HepG2 (cell line): ENCODE results near the gene WDR45B. TPM values are rescaled to one million over a fixed set of nuclear protein-coding genes. Genes with fewer than 3 reads are reported as not detected.

Source experiments
- EHMT2 ChIP-seq: fragments of 200-600 bp; sonication (generic); IDR thresholded peaks from 2 replicates; pipeline ENCODE4 v1.7.0; 2017; ENCODE audit warnings: antibody characterized with exemption, low read depth, low read length, borderline replicate concordance
- KMT2B ChIP-seq: IDR thresholded peaks from 2 replicates; pipeline ENCODE4 v1.6.1; 2016; ENCODE audit warnings: missing genetic modification reagents, missing compliant biosample characterization
- SP140L ChIP-seq: sonication (generic); formaldehyde crosslinking; IDR thresholded peaks from 2 replicates; pipeline ENCODE4 v1.4.0; 2020; ENCODE audit warnings: missing genetic modification reagents, borderline replicate concordance
- TAF15 ChIP-seq: fragments of 200-400 bp; formaldehyde crosslinking; IDR thresholded peaks from one replicate; pipeline ENCODE4 v1.6.1; 2018; ENCODE audit warnings: mild to moderate bottlenecking, low read depth, low read length; ENCODE audit not compliant: poor library complexity, severe bottlenecking
- TBP ChIP-seq: sonication (generic); formaldehyde crosslinking; IDR thresholded peaks from 2 replicates; pipeline ENCODE4 v1.5.0; 2020; ENCODE audit warnings: missing genetic modification reagents
- TRIM24 ChIP-seq: sonication (generic); formaldehyde crosslinking; IDR thresholded peaks from 2 replicates; pipeline ENCODE4 v1.8.0; 2022; ENCODE audit warnings: mild to moderate bottlenecking, missing genetic modification reagents
- ZNF792 ChIP-seq: IDR thresholded peaks from 2 replicates; pipeline ENCODE4 v1.6.1; 2016
- polyA plus RNA-seq, 8 experiments: library from polyadenylated mRNA; depleted of rRNA in 3 of 8; stranded (reverse) in 7 of 8; unstranded in 1 of 8; fragments of >200 nt; fragmentation: Illumina TruSeq in 4 of 8; extraction: Trizol in 4 of 8; gene quantifications; 2 replicates each; pipeline versions ENCODE4 v1.2.1 to v1.2.3, GENCODE V29; 2011 to 2016; ENCODE audit warnings: low read depth in 4 of 8, missing spikeins in 1 of 8, mixed read lengths in 1 of 8; ENCODE audit not compliant: insufficient read depth in 1 of 8
- total RNA-seq, 5 experiments: library from RNA; depleted of rRNA; stranded (reverse); fragments of >200 nt; fragmentation: Illumina TruSeq; extraction: Trizol; gene quantifications; 2 replicates each; pipeline ENCODE4 v1.2.3, GENCODE V29; 2016; ENCODE audit warnings: low read depth in 1 of 5
- TF ChIP-seq, protein P1 (sequence below): sonication (generic); formaldehyde crosslinking; IDR thresholded peaks from 2 replicates; pipeline ENCODE4 v1.5.1; 2020; ENCODE audit warnings: mild to moderate bottlenecking, missing genetic modification reagents
- TF ChIP-seq, protein P2 (sequence below), 2 experiments: IDR thresholded peaks; 2 replicates each; pipeline ENCODE4 v1.6.1; 2011 to 2012; ENCODE audit warnings: low read length in 2 of 2, borderline replicate concordance in 1 of 2, low read depth in 1 of 2, mild to moderate bottlenecking in 1 of 2, moderate library complexity in 1 of 2
- TF ChIP-seq, protein P3 (sequence below): sonication (generic); formaldehyde crosslinking; IDR thresholded peaks from 2 replicates; pipeline ENCODE4 v1.9.0; 2021; ENCODE audit warnings: missing genetic modification reagents, borderline replicate concordance
- TF ChIP-seq, protein P4 (sequence below): sonication (generic); formaldehyde crosslinking; IDR thresholded peaks from one replicate; pipeline ENCODE4 v1.5.1; 2020; ENCODE audit warnings: mild to moderate bottlenecking, missing genetic modification reagents; ENCODE audit errors: not compliant biosample characterization

Gene WDR45B
- total and polyA plus RNA-seq, 2 of the 13 experiments (the other 11 are each of a cell fraction or from before 2014, with no cell fraction given): 86.2 to 155 TPM

DNA sequence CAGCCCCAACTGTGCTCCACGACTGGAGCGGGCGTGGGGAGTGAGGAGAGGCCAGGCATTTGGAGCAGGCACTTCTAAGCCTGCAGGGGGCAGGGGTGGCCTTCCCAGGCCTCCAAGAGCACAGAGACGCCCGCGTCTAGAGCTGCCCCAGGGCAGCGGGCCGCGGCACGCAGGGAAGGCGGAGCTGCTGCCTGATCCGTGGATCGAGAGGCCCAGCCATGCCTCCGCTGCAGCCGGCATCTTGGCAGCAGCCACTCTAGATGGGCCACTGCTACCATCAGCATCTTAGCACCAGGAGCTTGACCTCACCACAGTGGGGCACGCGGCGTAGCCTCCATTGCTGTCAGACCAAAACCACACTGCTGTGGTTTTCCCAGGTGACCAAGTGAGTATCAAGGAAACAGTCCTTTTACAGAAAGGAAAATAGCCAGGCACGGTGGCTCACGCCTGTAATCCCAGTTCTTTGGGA, 20.4 kb upstream of the WDR45B start (continued):
- TF ChIP-seq, protein P1, sequence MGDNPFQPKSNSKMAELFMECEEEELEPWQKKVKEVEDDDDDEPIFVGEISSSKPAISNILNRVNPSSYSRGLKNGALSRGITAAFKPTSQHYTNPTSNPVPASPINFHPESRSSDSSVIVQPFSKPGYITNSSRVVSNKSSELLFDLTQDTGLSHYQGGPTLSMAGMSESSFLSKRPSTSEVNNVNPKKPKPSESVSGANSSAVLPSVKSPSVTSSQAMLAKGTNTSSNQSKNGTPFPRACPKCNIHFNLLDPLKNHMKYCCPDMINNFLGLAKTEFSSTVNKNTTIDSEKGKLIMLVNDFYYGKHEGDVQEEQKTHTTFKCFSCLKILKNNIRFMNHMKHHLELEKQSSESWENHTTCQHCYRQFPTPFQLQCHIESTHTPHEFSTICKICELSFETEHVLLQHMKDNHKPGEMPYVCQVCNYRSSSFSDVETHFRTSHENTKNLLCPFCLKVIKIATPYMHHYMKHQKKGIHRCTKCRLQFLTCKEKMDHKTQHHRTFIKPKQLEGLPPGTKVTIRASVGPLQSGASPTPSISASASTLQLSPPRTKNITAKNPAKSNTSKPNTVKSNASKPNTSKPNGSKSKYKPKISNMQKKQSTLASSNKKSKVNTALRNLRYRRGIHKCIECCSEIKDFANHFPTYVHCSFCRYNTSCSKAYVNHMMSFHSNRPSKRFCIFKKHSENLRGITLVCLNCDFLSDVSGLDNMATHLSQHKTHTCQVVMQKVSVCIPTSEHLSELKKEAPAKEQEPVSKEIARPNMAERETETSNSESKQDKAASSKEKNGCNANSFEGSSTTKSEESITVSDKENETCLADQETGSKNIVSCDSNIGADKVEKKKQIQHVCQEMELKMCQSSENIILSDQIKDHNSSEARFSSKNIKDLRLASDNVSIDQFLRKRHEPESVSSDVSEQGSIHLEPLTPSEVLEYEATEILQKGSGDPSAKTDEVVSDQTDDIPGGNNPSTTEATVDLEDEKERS (CRISPR knock-in tag): no peak
- TF ChIP-seq, protein P2, sequence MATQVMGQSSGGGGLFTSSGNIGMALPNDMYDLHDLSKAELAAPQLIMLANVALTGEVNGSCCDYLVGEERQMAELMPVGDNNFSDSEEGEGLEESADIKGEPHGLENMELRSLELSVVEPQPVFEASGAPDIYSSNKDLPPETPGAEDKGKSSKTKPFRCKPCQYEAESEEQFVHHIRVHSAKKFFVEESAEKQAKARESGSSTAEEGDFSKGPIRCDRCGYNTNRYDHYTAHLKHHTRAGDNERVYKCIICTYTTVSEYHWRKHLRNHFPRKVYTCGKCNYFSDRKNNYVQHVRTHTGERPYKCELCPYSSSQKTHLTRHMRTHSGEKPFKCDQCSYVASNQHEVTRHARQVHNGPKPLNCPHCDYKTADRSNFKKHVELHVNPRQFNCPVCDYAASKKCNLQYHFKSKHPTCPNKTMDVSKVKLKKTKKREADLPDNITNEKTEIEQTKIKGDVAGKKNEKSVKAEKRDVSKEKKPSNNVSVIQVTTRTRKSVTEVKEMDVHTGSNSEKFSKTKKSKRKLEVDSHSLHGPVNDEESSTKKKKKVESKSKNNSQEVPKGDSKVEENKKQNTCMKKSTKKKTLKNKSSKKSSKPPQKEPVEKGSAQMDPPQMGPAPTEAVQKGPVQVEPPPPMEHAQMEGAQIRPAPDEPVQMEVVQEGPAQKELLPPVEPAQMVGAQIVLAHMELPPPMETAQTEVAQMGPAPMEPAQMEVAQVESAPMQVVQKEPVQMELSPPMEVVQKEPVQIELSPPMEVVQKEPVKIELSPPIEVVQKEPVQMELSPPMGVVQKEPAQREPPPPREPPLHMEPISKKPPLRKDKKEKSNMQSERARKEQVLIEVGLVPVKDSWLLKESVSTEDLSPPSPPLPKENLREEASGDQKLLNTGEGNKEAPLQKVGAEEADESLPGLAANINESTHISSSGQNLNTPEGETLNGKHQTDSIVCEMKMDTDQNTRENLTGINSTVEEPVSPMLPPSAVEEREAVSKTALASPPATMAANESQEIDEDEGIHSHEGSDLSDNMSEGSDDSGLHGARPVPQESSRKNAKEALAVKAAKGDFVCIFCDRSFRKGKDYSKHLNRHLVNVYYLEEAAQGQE (IDR thresholded peaks at IDR 0.05; ENCODE audit: borderline replicate concordance in 1 of 2, low read depth in 1 of 2, low read length in 2 of 2): no peak
- no peak for TF ChIP-seq EHMT2
- no peak for TF ChIP-seq TAF15
- no peak for TF ChIP-seq SP140L (CRISPR knock-in tag)
- TF ChIP-seq, protein P3, sequence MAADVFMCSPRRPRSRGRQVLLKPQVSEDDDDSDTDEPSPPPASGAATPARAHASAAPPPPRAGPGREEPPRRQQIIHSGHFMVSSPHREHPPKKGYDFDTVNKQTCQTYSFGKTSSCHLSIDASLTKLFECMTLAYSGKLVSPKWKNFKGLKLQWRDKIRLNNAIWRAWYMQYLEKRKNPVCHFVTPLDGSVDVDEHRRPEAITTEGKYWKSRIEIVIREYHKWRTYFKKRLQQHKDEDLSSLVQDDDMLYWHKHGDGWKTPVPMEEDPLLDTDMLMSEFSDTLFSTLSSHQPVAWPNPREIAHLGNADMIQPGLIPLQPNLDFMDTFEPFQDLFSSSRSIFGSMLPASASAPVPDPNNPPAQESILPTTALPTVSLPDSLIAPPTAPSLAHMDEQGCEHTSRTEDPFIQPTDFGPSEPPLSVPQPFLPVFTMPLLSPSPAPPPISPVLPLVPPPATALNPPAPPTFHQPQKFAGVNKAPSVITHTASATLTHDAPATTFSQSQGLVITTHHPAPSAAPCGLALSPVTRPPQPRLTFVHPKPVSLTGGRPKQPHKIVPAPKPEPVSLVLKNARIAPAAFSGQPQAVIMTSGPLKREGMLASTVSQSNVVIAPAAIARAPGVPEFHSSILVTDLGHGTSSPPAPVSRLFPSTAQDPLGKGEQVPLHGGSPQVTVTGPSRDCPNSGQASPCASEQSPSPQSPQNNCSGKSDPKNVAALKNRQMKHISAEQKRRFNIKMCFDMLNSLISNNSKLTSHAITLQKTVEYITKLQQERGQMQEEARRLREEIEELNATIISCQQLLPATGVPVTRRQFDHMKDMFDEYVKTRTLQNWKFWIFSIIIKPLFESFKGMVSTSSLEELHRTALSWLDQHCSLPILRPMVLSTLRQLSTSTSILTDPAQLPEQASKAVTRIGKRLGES (CRISPR knock-in tag): no peak
- no peak for TF ChIP-seq ZNF792 (CRISPR knock-in tag)
- TF ChIP-seq TBP (CRISPR knock-in tag): no peak
- TF ChIP-seq KMT2B (CRISPR knock-in tag): 0 out of 2 replicates have a peak, but pooled peaks have one; percentile 75
- TF ChIP-seq TRIM24 (CRISPR knock-in tag): no peak
- TF ChIP-seq, protein P4, sequence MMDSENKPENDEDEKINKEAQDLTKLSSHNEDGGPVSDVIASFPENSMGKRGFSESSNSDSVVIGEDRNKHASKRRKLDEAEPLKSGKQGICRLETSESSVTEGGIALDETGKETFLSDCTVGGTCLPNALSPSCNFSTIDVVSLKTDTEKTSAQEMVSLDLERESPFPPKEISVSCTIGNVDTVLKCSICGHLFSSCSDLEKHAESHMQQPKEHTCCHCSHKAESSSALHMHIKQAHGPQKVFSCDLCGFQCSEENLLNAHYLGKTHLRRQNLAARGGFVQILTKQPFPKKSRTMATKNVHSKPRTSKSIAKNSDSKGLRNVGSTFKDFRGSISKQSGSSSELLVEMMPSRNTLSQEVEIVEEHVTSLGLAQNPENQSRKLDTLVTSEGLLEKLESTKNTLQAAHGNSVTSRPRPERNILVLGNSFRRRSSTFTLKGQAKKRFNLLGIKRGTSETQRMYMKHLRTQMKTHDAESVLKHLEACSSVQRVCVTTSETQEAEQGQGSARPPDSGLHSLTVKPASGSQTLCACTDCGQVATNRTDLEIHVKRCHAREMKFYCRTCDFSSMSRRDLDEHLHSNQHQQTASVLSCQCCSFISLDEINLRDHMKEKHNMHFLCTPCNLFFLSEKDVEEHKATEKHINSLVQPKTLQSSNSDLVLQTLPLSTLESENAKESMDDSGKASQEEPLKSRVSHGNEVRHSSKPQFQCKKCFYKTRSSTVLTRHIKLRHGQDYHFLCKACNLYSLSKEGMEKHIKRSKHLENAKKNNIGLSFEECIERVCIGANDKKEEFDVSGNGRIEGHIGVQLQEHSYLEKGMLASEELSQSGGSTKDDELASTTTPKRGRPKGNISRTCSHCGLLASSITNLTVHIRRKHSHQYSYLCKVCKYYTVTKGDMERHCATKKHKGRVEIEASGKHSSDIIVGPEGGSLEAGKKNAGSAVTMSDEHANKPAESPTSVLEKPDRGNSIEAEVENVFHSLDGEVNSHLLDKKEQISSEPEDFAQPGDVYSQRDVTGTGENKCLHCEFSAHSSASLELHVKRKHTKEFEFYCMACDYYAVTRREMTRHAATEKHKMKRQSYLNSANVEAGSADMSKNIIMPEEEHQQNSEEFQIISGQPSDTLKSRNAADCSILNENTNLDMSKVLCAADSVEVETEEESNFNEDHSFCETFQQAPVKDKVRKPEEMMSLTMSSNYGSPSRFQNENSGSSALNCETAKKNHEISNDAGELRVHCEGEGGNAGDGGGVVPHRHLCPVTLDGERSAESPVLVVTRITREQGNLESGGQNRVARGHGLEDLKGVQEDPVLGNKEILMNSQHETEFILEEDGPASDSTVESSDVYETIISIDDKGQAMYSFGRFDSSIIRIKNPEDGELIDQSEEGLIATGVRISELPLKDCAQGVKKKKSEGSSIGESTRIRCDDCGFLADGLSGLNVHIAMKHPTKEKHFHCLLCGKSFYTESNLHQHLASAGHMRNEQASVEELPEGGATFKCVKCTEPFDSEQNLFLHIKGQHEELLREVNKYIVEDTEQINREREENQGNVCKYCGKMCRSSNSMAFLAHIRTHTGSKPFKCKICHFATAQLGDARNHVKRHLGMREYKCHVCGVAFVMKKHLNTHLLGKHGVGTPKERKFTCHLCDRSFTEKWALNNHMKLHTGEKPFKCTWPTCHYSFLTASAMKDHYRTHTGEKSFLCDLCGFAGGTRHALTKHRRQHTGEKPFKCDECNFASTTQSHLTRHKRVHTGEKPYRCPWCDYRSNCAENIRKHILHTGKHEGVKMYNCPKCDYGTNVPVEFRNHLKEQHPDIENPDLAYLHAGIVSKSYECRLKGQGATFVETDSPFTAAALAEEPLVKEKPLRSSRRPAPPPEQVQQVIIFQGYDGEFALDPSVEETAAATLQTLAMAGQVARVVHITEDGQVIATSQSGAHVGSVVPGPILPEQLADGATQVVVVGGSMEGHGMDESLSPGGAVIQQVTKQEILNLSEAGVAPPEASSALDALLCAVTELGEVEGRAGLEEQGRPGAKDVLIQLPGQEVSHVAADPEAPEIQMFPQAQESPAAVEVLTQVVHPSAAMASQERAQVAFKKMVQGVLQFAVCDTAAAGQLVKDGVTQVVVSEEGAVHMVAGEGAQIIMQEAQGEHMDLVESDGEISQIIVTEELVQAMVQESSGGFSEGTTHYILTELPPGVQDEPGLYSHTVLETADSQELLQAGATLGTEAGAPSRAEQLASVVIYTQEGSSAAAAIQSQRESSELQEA (CRISPR knock-in tag): no peak
